SK-N-SH (cell line): Measurements from ENCODE around the gene ALOX5AP. TPM values are rescaled to one million over a fixed set of nuclear protein-coding genes. Genes with fewer than 3 reads are reported as not detected.

Experiments
- CTCF ChIA-PET: fragments of 300-600, 350-600 bp; formaldehyde crosslinking; extraction: SDS; loops from one replicate; lab custom pipeline; 2021; lab: Yijun Ruan, JAX
- POLR2A ChIA-PET: fragments of 350-600 bp; sonication (Branson Sonifier 250); formaldehyde crosslinking; extraction: SDS; loops from one replicate; lab custom pipeline; 2020; ENCODE audit warnings: antibody characterized with exemption, inconsistent platforms; lab: Yijun Ruan, JAX
- DNase-seq: peaks from one replicate; pipeline ENCODE4 v3.0.0; 2012
- H2AFZ ChIP-seq: fragments of 200-600 bp; sonication (generic); 2 replicates; pipeline ENCODE4 v1.8.1; 2016; ENCODE audit warnings: antibody characterized with exemption, mild to moderate bottlenecking, low read depth
- H3F3A ChIP-seq: fragments of 200-600 bp; sonication (generic); replicated peaks from 2 replicates; pipeline ENCODE3; 2016; ENCODE audit warnings: antibody characterized with exemption, mild to moderate bottlenecking; ENCODE audit not compliant: insufficient read depth
- H3K27ac ChIP-seq, 2 experiments: fragments of 200-500 bp in 1 of 2; fragments of 200-600 bp in 1 of 2; sonication (Bioruptor generic) in 1 of 2; sonication (generic), shearing (Covaris generic) in 1 of 2; 2 replicates each; pipeline versions ENCODE4 v1.5.1 to v1.6.1; 2014 to 2016; ENCODE audit warnings: low read depth in 2 of 2, inconsistent platforms in 1 of 2, low read length in 1 of 2, mild to moderate bottlenecking in 1 of 2, mixed read lengths in 1 of 2
- H3K27me3 ChIP-seq: fragments of 200-600 bp; sonication (generic), shearing (Covaris generic); 2 replicates; pipeline ENCODE4 v1.6.1; 2016; ENCODE audit warnings: mixed run types; ENCODE audit not compliant: insufficient read depth
- H3K36me3 ChIP-seq, 2 experiments: fragments of 200-500 bp in 1 of 2; fragments of 200-600 bp in 1 of 2; sonication (Bioruptor generic) in 1 of 2; sonication (generic) in 1 of 2; replicated peaks in 1 of 2; 2 replicates each; pipeline versions ENCODE3 to v1.5.1; 2014 to 2016; ENCODE audit warnings: low read length in 1 of 2, mild to moderate bottlenecking in 1 of 2; ENCODE audit not compliant: insufficient read depth in 2 of 2, control insufficient read depth in 1 of 2
- H3K4me1 ChIP-seq, 2 experiments: fragments of 200-500 bp in 1 of 2; fragments of 200-600 bp in 1 of 2; sonication (Bioruptor generic) in 1 of 2; sonication (generic), shearing (Covaris generic) in 1 of 2; 2 replicates each; pipeline versions ENCODE4 v1.5.1 to v1.6.1; 2014 to 2016; ENCODE audit warnings: low read depth in 1 of 2, low read length in 1 of 2, mixed run types in 1 of 2; ENCODE audit not compliant: insufficient read depth in 2 of 2, control insufficient read depth in 1 of 2
- H3K4me2 ChIP-seq: fragments of 200-600 bp; sonication (generic), shearing (Covaris generic); 2 replicates; pipeline ENCODE4 v1.6.1; 2017; ENCODE audit warnings: mixed run types
- H3K4me3 ChIP-seq, 2 experiments: fragments of 200-500 bp in 1 of 2; fragments of 200-600 bp in 1 of 2; sonication (Bioruptor generic) in 1 of 2; sonication (generic), shearing (Covaris generic) in 1 of 2; 2 replicates each; pipeline versions ENCODE4 v1.5.1 to v1.8.1; 2014 to 2016; ENCODE audit warnings: low read depth in 2 of 2, inconsistent platforms in 1 of 2, low read length in 1 of 2, mild to moderate bottlenecking in 1 of 2, mixed read lengths in 1 of 2, moderate library complexity in 1 of 2
- H3K79me2 ChIP-seq: fragments of 200-600 bp; sonication (generic); 2 replicates; pipeline ENCODE4 v1.8.1; 2017; ENCODE audit warnings: mild to moderate bottlenecking; ENCODE audit not compliant: insufficient read depth
- H3K9ac ChIP-seq: fragments of 200-600 bp; sonication (generic); 2 replicates; pipeline ENCODE4 v1.6.1; 2017; ENCODE audit warnings: mixed run types
- H3K9me2 ChIP-seq: fragments of 200-600 bp; sonication (generic); 2 replicates; pipeline ENCODE4 v1.6.1; 2017; ENCODE audit warnings: mixed run types
- H3K9me3 ChIP-seq: fragments of 200-600 bp; sonication (generic); 2 replicates; pipeline ENCODE4 v1.6.1; 2017; ENCODE audit warnings: mixed run types, mild to moderate bottlenecking, moderate library complexity
- H4K20me1 ChIP-seq: fragments of 200-600 bp; sonication (generic); 2 replicates; pipeline ENCODE4 v1.6.1; 2017; ENCODE audit warnings: mild to moderate bottlenecking, mixed run types; ENCODE audit not compliant: insufficient read depth
- EP300 ChIP-seq, 2 experiments: IDR thresholded peaks; 2 replicates each; pipeline versions ENCODE4 v1.4.0 to v1.6.1; 2012; ENCODE audit warnings: borderline replicate concordance in 1 of 2, low read depth in 1 of 2, low read length in 1 of 2
- EZH2phosphoT487 ChIP-seq: fragments of 200-600 bp; sonication (generic); IDR thresholded peaks from 2 replicates; pipeline ENCODE4 v1.6.1; 2017; ENCODE audit warnings: low read depth, mixed run types, mild to moderate bottlenecking, antibody characterized with exemption, moderate library complexity, borderline replicate concordance
- FOXM1 ChIP-seq: IDR thresholded peaks from 2 replicates; pipeline ENCODE4 v1.4.0; 2012; ENCODE audit warnings: low read depth, mild to moderate bottlenecking
- JUND ChIP-seq: IDR thresholded peaks from 2 replicates; pipeline ENCODE4 v1.4.0; 2012
- MXI1 ChIP-seq: IDR thresholded peaks from 2 replicates; pipeline ENCODE4 v1.6.1; 2012; ENCODE audit warnings: mild to moderate bottlenecking, low read depth, low read length, improper control_type of control experiment
- NFIC ChIP-seq: IDR thresholded peaks from 2 replicates; pipeline ENCODE4 v1.4.0; 2012; ENCODE audit warnings: borderline replicate concordance
- NRF1 ChIP-seq: IDR thresholded peaks from 2 replicates; pipeline ENCODE4 v1.6.1; 2012; ENCODE audit warnings: low read depth, mild to moderate bottlenecking, low read length
- POLR2AphosphoS5 ChIP-seq: IDR thresholded peaks from 2 replicates; pipeline ENCODE4 v1.6.1; 2012; ENCODE audit warnings: low read depth, low read length
- RAD21 ChIP-seq: IDR thresholded peaks from 2 replicates; pipeline ENCODE4 v1.6.1; 2012; ENCODE audit warnings: mild to moderate bottlenecking, low read length
- RFX5 ChIP-seq: IDR thresholded peaks from 2 replicates; pipeline ENCODE4 v1.6.1; 2012; ENCODE audit warnings: mild to moderate bottlenecking, improper control_type of control experiment, low read length
- YY1 ChIP-seq: IDR thresholded peaks from 2 replicates; pipeline ENCODE4 v1.4.0; 2012; ENCODE audit warnings: low read depth, mild to moderate bottlenecking
- WGBS: methylation state at CpG from one replicate; pipeline ENCODE4 v1.1.6; 2017; ENCODE audit warnings: low lambda C conversion rate; 5-methylcytosine and 5-hydroxymethylcytosine counted together
- polyA plus RNA-seq, 3 experiments: library from polyadenylated mRNA; depleted of rRNA; stranded (reverse); fragments of >200 nt; gene quantifications; 2 replicates each; pipeline ENCODE4 v1.2.3, GENCODE V29; 2012
- TF ChIP-seq, protein P1 (sequence below): IDR thresholded peaks from 2 replicates; pipeline ENCODE4 v1.4.0; 2012; ENCODE audit warnings: low read depth, borderline replicate concordance
- TF ChIP-seq, protein P2 (sequence below): fragments of 200-600 bp; sonication (generic); IDR thresholded peaks from 2 replicates; pipeline ENCODE4 v1.6.1; 2017; ENCODE audit warnings: antibody characterized with exemption, mild to moderate bottlenecking, moderate library complexity
- TF ChIP-seq, protein P3 (sequence below): IDR thresholded peaks from 2 replicates; pipeline ENCODE4 v1.6.1; 2012; ENCODE audit warnings: mild to moderate bottlenecking, low read depth, low read length, moderate library complexity

Gene ALOX5AP
- polyA plus RNA-seq, 1 of the 3 experiments (the other 2 are of a cell fraction): 1.3 TPM

DNA sequence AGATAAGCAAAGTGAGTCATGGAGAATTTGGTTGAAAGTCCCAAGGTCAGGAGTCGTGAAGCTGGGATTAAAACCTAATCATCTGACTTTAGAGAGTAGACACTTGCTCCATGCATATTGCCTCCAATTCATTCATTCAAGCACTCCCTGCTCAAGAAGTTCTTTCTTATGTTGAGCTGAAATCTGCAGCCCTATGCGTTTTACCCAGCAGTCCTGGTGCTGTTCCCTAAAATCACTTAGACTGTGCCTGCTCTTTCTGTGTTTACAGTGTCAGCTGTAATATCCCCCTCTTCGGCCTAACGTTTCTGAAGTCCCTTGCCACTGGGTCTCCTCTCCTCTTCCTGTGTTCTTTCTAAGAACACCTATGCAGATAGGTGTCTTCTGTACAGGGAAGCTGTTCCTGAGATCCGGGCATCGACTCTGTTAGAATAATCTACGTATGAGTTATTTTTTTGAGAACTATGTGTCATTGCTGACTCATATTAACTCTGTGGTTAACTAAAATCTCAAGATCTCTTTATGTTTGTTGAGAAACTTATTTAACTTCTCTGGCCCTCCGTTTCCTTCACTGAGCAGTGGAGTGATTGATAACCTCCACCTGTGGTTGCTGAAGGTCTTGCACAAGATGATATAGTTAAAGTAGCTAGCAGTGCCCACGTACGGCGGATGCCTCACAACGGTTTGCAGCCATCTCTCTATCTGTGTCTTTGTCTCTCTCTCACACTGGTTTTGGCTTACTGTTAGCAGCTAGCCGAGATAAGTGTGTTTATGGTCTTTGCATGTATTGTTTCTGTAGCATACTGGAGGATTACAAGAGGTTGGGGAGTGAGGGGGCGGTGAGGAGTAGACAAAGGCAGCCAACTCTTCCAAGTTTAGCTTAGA lies 4.7 kb downstream of the ALOX5AP start (continued):
- TF ChIP-seq, protein P1, sequence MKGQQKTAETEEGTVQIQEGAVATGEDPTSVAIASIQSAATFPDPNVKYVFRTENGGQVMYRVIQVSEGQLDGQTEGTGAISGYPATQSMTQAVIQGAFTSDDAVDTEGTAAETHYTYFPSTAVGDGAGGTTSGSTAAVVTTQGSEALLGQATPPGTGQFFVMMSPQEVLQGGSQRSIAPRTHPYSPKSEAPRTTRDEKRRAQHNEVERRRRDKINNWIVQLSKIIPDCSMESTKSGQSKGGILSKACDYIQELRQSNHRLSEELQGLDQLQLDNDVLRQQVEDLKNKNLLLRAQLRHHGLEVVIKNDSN: no peak
- TF ChIP-seq, protein P2, sequence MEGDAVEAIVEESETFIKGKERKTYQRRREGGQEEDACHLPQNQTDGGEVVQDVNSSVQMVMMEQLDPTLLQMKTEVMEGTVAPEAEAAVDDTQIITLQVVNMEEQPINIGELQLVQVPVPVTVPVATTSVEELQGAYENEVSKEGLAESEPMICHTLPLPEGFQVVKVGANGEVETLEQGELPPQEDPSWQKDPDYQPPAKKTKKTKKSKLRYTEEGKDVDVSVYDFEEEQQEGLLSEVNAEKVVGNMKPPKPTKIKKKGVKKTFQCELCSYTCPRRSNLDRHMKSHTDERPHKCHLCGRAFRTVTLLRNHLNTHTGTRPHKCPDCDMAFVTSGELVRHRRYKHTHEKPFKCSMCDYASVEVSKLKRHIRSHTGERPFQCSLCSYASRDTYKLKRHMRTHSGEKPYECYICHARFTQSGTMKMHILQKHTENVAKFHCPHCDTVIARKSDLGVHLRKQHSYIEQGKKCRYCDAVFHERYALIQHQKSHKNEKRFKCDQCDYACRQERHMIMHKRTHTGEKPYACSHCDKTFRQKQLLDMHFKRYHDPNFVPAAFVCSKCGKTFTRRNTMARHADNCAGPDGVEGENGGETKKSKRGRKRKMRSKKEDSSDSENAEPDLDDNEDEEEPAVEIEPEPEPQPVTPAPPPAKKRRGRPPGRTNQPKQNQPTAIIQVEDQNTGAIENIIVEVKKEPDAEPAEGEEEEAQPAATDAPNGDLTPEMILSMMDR: no peak
- TF ChIP-seq EP300 (IDR thresholded peaks at IDR 0.05; ENCODE audit: borderline replicate concordance in 1 of 2, low read depth in 1 of 2, low read length in 1 of 2): peak in 1 of 2 experiments; percentile 73; a peak in 2 of 4 replicates
- TF ChIP-seq JUND: peak; percentile 91
- TF ChIP-seq FOXM1: no peak
- no peak for TF ChIP-seq YY1
- no peak for TF ChIP-seq RAD21

DNA sequence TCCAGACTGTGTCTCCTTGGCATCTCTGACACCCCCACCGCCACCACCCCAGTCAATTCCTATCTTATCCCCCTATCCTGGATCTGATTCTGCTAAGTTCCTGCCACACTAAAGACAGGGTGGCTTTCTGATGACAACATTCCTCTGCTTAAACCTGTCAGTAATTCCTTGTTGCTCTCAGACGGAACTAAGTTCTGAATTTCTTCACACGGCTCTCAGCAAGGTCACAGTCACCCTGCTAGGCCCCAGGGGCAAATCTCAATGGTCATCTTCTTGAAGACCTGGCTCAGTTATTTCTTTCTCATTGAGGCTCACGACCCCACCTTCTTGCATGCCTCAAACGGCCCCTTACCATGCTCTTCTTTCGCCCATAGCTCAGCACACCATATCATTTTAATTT lies 7.6 kb downstream of the ALOX5AP start:
- WGBS: 63% methylated on average over 6 of the region's 6 CpGs
- H3K4me3 ChIP-seq: no peak overlapping the region
- H3F3A ChIP-seq: peaks cover 25% of the 10 kb centered on the region
- H3K79me2 ChIP-seq: no peaks in the 10 kb centered on the region
- no peak overlapping the region for H2AFZ ChIP-seq
- POLR2A ChIA-PET: no interaction called here
- no peaks in the 10 kb centered on the region for H3K9me2 ChIP-seq
- H3K9ac ChIP-seq: peak overlapping the region; percentile 48; the same call in 1 of the 2 replicates
- DNase-seq: no peak
- peak overlapping the region; percentile 72; the same call in 1 of the 2 replicates for H3K4me2 ChIP-seq
- H3K9me3 ChIP-seq: no peaks in the 10 kb centered on the region
- H3K27ac ChIP-seq: peak overlapping the region; percentile 43 to 92; a peak in 3 of 4 replicates
- H4K20me1 ChIP-seq: no peaks in the 10 kb centered on the region
- CTCF ChIA-PET: no interaction called here
- no peak for TF ChIP-seq NFIC
- H3K4me1 ChIP-seq: peaks cover 8 to 31% of the 10 kb centered on the region in 2 experiments; a peak in 3 of 4 replicates
- H3K36me3 ChIP-seq: no peaks in the 10 kb centered on the region
- H3K27me3 ChIP-seq: no peaks in the 10 kb centered on the region

DNA sequence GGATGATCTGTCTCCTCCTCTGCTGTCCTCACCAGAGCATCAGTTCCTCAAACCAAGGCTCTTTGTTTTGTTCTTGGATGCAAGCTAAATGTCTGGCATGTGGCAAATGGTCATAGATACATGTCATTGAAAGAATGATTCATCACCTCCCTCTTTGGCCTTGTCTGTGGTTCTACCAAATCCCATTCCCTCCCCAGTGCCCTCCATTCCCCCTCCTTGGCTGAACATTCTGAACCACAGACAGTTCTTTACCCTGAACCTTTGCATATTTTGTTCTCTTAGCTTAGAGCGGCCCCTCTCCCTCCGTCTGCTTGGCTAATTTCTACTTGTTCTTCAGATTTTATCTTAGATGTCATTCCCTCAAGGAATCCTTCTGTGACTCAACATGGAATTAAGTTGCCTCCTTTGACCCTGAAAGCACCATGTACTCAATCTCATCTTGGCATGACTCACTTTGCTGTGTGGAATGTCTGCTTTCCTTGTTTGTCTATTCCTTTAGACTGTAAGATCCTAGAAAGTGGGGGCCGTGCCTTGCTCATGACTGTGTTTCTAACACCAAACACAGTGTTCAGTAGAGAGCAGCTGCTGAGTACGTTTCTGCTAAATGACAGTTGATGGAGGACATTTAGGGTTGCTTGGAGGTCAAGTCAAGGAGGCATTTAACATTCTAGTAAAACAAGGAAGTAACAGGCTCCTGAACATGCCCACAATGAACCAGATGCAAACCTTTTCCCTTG lies 8.1 kb downstream of the ALOX5AP start:
- H3K4me1 ChIP-seq: peaks cover 8 to 31% of the 10 kb centered on the region in 2 experiments; a peak in 3 of 4 replicates
- H3F3A ChIP-seq: peaks cover 25% of the 10 kb centered on the region
- H3K27ac ChIP-seq: peak overlapping the region; percentile 56 to 92; a peak in 3 of 4 replicates
- no peaks in the 10 kb centered on the region for H3K79me2 ChIP-seq
- no peaks in the 10 kb centered on the region for H4K20me1 ChIP-seq
- H3K9me3 ChIP-seq: no peaks in the 10 kb centered on the region
- peak overlapping the region; percentile 48 for H3K9ac ChIP-seq
- POLR2A ChIA-PET: no interaction called here
- WGBS: 9% methylated on average over 4 of the region's 4 CpGs
- peak overlapping the region; percentile 72 for H3K4me2 ChIP-seq
- no peak for DNase-seq
- no peak overlapping the region for H3K4me3 ChIP-seq
- H3K27me3 ChIP-seq: no peaks in the 10 kb centered on the region
- no peak overlapping the region for H2AFZ ChIP-seq
- no peaks in the 10 kb centered on the region for H3K9me2 ChIP-seq
- CTCF ChIA-PET: no interaction called here
- H3K36me3 ChIP-seq: no peaks in the 10 kb centered on the region
- TF ChIP-seq EZH2phosphoT487 (no peak), POLR2AphosphoS5 (peak; percentile 63; the same call in 1 of the 2 replicates), NRF1 (no peak), RAD21 (no peak), RFX5 (no peak), MXI1 (no peak; the same call in 1 of the 2 replicates)
- TF ChIP-seq, protein P3, sequence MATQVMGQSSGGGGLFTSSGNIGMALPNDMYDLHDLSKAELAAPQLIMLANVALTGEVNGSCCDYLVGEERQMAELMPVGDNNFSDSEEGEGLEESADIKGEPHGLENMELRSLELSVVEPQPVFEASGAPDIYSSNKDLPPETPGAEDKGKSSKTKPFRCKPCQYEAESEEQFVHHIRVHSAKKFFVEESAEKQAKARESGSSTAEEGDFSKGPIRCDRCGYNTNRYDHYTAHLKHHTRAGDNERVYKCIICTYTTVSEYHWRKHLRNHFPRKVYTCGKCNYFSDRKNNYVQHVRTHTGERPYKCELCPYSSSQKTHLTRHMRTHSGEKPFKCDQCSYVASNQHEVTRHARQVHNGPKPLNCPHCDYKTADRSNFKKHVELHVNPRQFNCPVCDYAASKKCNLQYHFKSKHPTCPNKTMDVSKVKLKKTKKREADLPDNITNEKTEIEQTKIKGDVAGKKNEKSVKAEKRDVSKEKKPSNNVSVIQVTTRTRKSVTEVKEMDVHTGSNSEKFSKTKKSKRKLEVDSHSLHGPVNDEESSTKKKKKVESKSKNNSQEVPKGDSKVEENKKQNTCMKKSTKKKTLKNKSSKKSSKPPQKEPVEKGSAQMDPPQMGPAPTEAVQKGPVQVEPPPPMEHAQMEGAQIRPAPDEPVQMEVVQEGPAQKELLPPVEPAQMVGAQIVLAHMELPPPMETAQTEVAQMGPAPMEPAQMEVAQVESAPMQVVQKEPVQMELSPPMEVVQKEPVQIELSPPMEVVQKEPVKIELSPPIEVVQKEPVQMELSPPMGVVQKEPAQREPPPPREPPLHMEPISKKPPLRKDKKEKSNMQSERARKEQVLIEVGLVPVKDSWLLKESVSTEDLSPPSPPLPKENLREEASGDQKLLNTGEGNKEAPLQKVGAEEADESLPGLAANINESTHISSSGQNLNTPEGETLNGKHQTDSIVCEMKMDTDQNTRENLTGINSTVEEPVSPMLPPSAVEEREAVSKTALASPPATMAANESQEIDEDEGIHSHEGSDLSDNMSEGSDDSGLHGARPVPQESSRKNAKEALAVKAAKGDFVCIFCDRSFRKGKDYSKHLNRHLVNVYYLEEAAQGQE: 0 out of 2 replicates have a peak, but pooled peaks have one; percentile 63
- TF ChIP-seq, protein P2: no peak; the same call in 1 of the 2 replicates
